Liver (tissue), 9 donors: ENCODE measurements around the gene SLC4A8. TPM values are rescaled to one million over a fixed set of nuclear protein-coding genes. Genes with fewer than 3 reads are reported as not detected.

Experiments
- DNase-seq: peaks from one replicate; pipeline ENCODE4 v3.0.0-alpha.2; 2017; ENCODE audit warnings: low spot score
- H3K27ac ChIP-seq, 2 donors: one replicate each; pipeline ENCODE4 v1.7.0; 2013; ENCODE audit warnings: inconsistent platforms in 2 of 2, low read length in 2 of 2, control low read depth in 1 of 2, low read depth in 1 of 2, mild to moderate bottlenecking in 1 of 2
- H3K27me3 ChIP-seq, 4 donors: one replicate each; pipeline versions ENCODE4 v1.6.1 to v1.7.0; 2013; ENCODE audit warnings: low read length in 3 of 4, inconsistent platforms in 1 of 4, mild to moderate bottlenecking in 1 of 4, moderate library complexity in 1 of 4; ENCODE audit not compliant: control insufficient read depth in 4 of 4, insufficient read depth in 4 of 4
- H3K36me3 ChIP-seq, 4 donors: one replicate each; pipeline versions ENCODE4 v1.6.1 to v1.7.0; 2013; ENCODE audit warnings: low read length in 3 of 4, mild to moderate bottlenecking in 3 of 4, low read depth in 1 of 4, moderate library complexity in 1 of 4; ENCODE audit not compliant: control insufficient read depth in 4 of 4, insufficient read depth in 3 of 4
- H3K4me1 ChIP-seq, 4 donors: one replicate each; pipeline versions ENCODE4 v1.6.1 to v1.7.0; 2013; ENCODE audit warnings: low read length in 3 of 4, mild to moderate bottlenecking in 3 of 4, moderate library complexity in 1 of 4; ENCODE audit not compliant: control insufficient read depth in 4 of 4, insufficient read depth in 4 of 4
- H3K4me3 ChIP-seq, 3 donors: one replicate each; pipeline versions ENCODE4 v1.6.1 to v1.7.0; 2013; ENCODE audit warnings: low read length in 3 of 3, control low read depth in 1 of 3, low read depth in 1 of 3, mild to moderate bottlenecking in 1 of 3
- H3K9ac ChIP-seq, 2 donors: one replicate each; pipeline ENCODE4 v1.7.0; 2013; ENCODE audit warnings: low read length in 2 of 2, mild to moderate bottlenecking in 2 of 2, moderate library complexity in 2 of 2, control low read depth in 1 of 2, low read depth in 1 of 2
- H3K9me3 ChIP-seq, 4 donors: one replicate each; pipeline versions ENCODE4 v1.6.1 to v1.7.0; 2013; ENCODE audit warnings: low read length in 3 of 4; ENCODE audit not compliant: control insufficient read depth in 4 of 4
- ATF3 ChIP-seq: IDR thresholded peaks from 2 replicates; pipeline ENCODE4 v1.6.1; 2016; ENCODE audit warnings: antibody characterized with exemption
- EGR1 ChIP-seq, 2 donors: IDR thresholded peaks; 2 replicates each; pipeline ENCODE4 v1.6.1; 2016 to 2018; ENCODE audit warnings: antibody characterized with exemption in 2 of 2, low read depth in 2 of 2
- FOXA2 ChIP-seq: IDR thresholded peaks from 2 replicates; pipeline ENCODE4 v1.6.1; 2016; ENCODE audit warnings: antibody characterized with exemption
- GABPA ChIP-seq, 2 donors: IDR thresholded peaks in 1 of 2; conservative IDR thresholded peaks in 1 of 2; 2 replicates each; pipeline ENCODE4 v1.6.1; 2016; ENCODE audit warnings: antibody characterized with exemption in 2 of 2, mild to moderate bottlenecking in 1 of 2, moderate library complexity in 1 of 2
- HNF4A ChIP-seq, 2 donors: conservative IDR thresholded peaks; 2 replicates each; pipeline ENCODE4 v1.6.1; 2016; ENCODE audit warnings: antibody characterized with exemption in 2 of 2, mild to moderate bottlenecking in 2 of 2
- JUND ChIP-seq, 2 donors: IDR thresholded peaks; 2 replicates each; pipeline ENCODE4 v1.6.1; 2016; ENCODE audit warnings: antibody characterized with exemption in 2 of 2
- MAX ChIP-seq: IDR thresholded peaks from 2 replicates; pipeline ENCODE4 v1.6.1; 2016; ENCODE audit warnings: antibody characterized with exemption
- NR2F2 ChIP-seq: IDR thresholded peaks from 2 replicates; pipeline ENCODE4 v1.6.1; 2016; ENCODE audit warnings: antibody characterized with exemption
- RAD21 ChIP-seq, 2 donors: IDR thresholded peaks; 2 replicates each; pipeline ENCODE4 v1.6.1; 2016; ENCODE audit warnings: antibody characterized with exemption in 2 of 2, mild to moderate bottlenecking in 2 of 2
- REST ChIP-seq: IDR thresholded peaks from 2 replicates; pipeline ENCODE4 v1.6.1; 2016; ENCODE audit warnings: antibody characterized with exemption, mild to moderate bottlenecking
- YY1 ChIP-seq: IDR thresholded peaks from 2 replicates; pipeline ENCODE4 v1.6.1; 2016; ENCODE audit warnings: antibody characterized with exemption, mild to moderate bottlenecking
- ZBTB33 ChIP-seq: IDR thresholded peaks from 2 replicates; pipeline ENCODE4 v1.6.1; 2016; ENCODE audit warnings: antibody characterized with exemption
- whole genome bisulfite sequencing: extraction: QIAGEN DNeasy Blood & Tissue Kit; methylation state at CpG from one replicate; pipeline ENCODE4 v1.1.7; 2013; 5-methylcytosine and 5-hydroxymethylcytosine counted together
- polyA plus RNA-seq, 2 donors: library from polyadenylated mRNA; stranded (reverse) in 1 of 2; unstranded in 1 of 2; fragments of 200-250 nt in 1 of 2; fragments of >200 nt in 1 of 2; fragmentation: Nextera tagmentation in 1 of 2; extraction: Ambion mirVana in 1 of 2; gene quantifications; one replicate each; pipeline versions ENCODE4 v1.2.1 to v1.2.3, GENCODE V29; 2013 to 2015
- total RNA-seq, 2 donors: library from RNA; depleted of rRNA; stranded (reverse); fragments of >200 nt; gene quantifications; one replicate each; pipeline ENCODE4 v1.2.3, GENCODE V29; 2014
- TF ChIP-seq, protein P1 (sequence below): fragments of 150-350 bp; IDR thresholded peaks from 2 replicates; pipeline ENCODE4 v1.5.1; 2017; ENCODE audit warnings: improper control_type of control experiment, low read depth, low read length; ENCODE audit not compliant: missing input control
- donor health status: healthy.
- donor health status: healthy.
- donor health status: healthy.
- donor health status: healthy.
- donor health status: healthy.

The SLC4A8 gene
- total and polyA plus RNA-seq, 4 donors: 0.07 to 1.0 (median 0.75) TPM; not detected in 1

- no peaks in the 10 kb centered on the region for H3K4me1 ChIP-seq
- 75% methylated on average over 8 of the region's 8 CpGs for WGBS
- no peak overlapping the region for H3K27ac ChIP-seq
- no peak overlapping the region for H3K9ac ChIP-seq
- H3K4me3 ChIP-seq: no peak overlapping the region
- H3K9me3 ChIP-seq: no peaks in the 10 kb centered on the region
- H3K36me3 ChIP-seq: peaks cover 0 to 1% (median 0%) of the 10 kb centered on the region in 4 donors
- no peaks in the 10 kb centered on the region for H3K27me3 ChIP-seq
- DNase-seq: no peak
- TF ChIP-seq ATF3 (no peak), NR2F2 (no peak), GABPA (IDR thresholded peaks at IDR 0.05 in 1 of 2, conservative IDR thresholded peaks at IDR 0.05 in 1 of 2) (no peak), REST (no peak), YY1 (no peak), ZBTB33 (no peak), MAX (no peak), RAD21 (IDR thresholded peaks at IDR 0.05) (no peak), FOXA2 (no peak)
- TF ChIP-seq, protein P1, sequence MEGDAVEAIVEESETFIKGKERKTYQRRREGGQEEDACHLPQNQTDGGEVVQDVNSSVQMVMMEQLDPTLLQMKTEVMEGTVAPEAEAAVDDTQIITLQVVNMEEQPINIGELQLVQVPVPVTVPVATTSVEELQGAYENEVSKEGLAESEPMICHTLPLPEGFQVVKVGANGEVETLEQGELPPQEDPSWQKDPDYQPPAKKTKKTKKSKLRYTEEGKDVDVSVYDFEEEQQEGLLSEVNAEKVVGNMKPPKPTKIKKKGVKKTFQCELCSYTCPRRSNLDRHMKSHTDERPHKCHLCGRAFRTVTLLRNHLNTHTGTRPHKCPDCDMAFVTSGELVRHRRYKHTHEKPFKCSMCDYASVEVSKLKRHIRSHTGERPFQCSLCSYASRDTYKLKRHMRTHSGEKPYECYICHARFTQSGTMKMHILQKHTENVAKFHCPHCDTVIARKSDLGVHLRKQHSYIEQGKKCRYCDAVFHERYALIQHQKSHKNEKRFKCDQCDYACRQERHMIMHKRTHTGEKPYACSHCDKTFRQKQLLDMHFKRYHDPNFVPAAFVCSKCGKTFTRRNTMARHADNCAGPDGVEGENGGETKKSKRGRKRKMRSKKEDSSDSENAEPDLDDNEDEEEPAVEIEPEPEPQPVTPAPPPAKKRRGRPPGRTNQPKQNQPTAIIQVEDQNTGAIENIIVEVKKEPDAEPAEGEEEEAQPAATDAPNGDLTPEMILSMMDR: no peak
Measured at GRCh38 chr12:51409846-51410245, 14.8 kb upstream of the SLC4A8 start.

DNA sequence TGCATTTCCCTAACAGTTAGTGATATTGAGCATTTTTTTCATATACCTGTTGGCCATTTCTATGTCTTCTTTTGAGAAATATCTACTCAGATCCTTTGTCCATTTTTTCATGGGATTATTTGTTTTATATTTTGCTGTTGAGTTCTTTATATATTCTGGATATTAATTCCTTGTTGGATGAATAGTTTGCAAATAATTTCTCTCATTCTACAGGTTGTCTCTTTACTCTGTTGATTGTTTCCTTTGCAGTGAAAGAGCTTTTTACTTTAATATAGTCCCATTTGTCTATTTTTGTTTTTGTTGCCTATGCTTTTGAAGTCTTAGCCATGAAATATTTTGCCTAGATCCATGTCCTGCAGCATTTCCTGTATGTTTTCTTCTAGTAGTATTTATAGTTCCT, 11.5 kb upstream of the SLC4A8 start:
- H3K27ac ChIP-seq: no peak overlapping the region
- H3K9ac ChIP-seq: no peak overlapping the region
- peaks cover 0 to 1% (median 0%) of the 10 kb centered on the region in 4 donors for H3K36me3 ChIP-seq
- TF ChIP-seq HNF4A (conservative IDR thresholded peaks at IDR 0.05) (no peak), MAX (no peak), JUND (IDR thresholded peaks at IDR 0.05) (no peak), EGR1 (IDR thresholded peaks at IDR 0.05; ENCODE audit: low read depth in 2 of 2) (no peak)
- TF ChIP-seq, protein P1: no peak
- no peaks in the 10 kb centered on the region for H3K9me3 ChIP-seq
- H3K27me3 ChIP-seq: no peaks in the 10 kb centered on the region
- no peak overlapping the region for H3K4me3 ChIP-seq
- DNase-seq: no peak
- no peaks in the 10 kb centered on the region for H3K4me1 ChIP-seq
